HG02973 (cell line): ENCODE data around the gene LRRC8C.
A peak's percentile ranks its signal among the peaks of the same experiment; 100 is the strongest.
"Not testable (repeated sequence)": the region's sequence is repeated elsewhere in the genome, so short reads cannot be mapped to it uniquely, and the experiment has no call there.

Source experiments
- ATAC-seq: cut with Tn5 transposase; IDR thresholded peaks from one replicate; pipeline ENCODE4 v1.9.1; 2021; ENCODE audit warnings: moderate library complexity; ENCODE audit not compliant: unreplicated experiment

The LRRC8C gene

GRCh38 chr1:89701746-89702241 lies 68.9 kb downstream of the LRRC8C start:
- ATAC-seq, result no peak

GRCh38 chr1:89702520-89703045 lies 69.7 kb downstream of the LRRC8C start:
- no peak for ATAC-seq

- ATAC-seq, result no peak
Measured at GRCh38 chr1:89703469-89703868, 70.5 kb downstream of the LRRC8C start.

- no peak for ATAC-seq
Measured at GRCh38 chr1:89704014-89704413, 71.1 kb downstream of the LRRC8C start.

GRCh38 chr1:89704885-89705284 lies 72.0 kb downstream of the LRRC8C start:
- not testable (repeated sequence) for ATAC-seq

GRCh38 chr1:89705901-89706699 lies 73.2 kb downstream of the LRRC8C start:
- ATAC-seq, result no peak

- ATAC-seq, result no peak
Measured at GRCh38 chr1:89706700-89707012, 73.7 kb downstream of the LRRC8C start.

GRCh38 chr1:89708751-89709375 lies 75.9 kb downstream of the LRRC8C start:
- no peak for ATAC-seq

GRCh38 chr1:89710498-89711139 lies 77.7 kb downstream of the LRRC8C start:
- no peak for ATAC-seq

GRCh38 chr1:89711140-89711778 lies 78.3 kb downstream of the LRRC8C start:
- ATAC-seq, result no peak

GRCh38 chr1:89712420-89712819 lies 79.5 kb downstream of the LRRC8C start:
- no peak for ATAC-seq

- ATAC-seq, result no peak
Measured at GRCh38 chr1:89715677-89716076, 82.8 kb downstream of the LRRC8C start.

- peak; percentile 93 for ATAC-seq
Measured at GRCh38 chr1:89719502-89720306, 86.8 kb downstream of the LRRC8C start.

GRCh38 chr1:89720839-89721238 lies 87.9 kb downstream of the LRRC8C start:
- ATAC-seq, result no peak

GRCh38 chr1:89721351-89721750 lies 88.4 kb downstream of the LRRC8C start:
- no peak for ATAC-seq

GRCh38 chr1:89723144-89723543 lies 90.2 kb downstream of the LRRC8C start:
- no peak for ATAC-seq

- ATAC-seq, result no peak
Measured at GRCh38 chr1:89723863-89724262, 90.9 kb downstream of the LRRC8C start.

GRCh38 chr1:89724369-89725010 lies 91.6 kb downstream of the LRRC8C start:
- peak; percentile 83 for ATAC-seq

- no peak for ATAC-seq
Measured at GRCh38 chr1:89725011-89725370, 92.1 kb downstream of the LRRC8C start.

GRCh38 chr1:89725631-89726030 lies 92.7 kb downstream of the LRRC8C start:
- no peak for ATAC-seq
